Non-pigmented ciliary epithelial cell (primary cell): Measurements from ENCODE around the gene PTPRO.

Experiments
- DNase-seq: peaks from one replicate; pipeline ENCODE4 v3.0.0-alpha.2; 2010; ENCODE audit warnings: low read depth

The PTPRO gene

DNA sequence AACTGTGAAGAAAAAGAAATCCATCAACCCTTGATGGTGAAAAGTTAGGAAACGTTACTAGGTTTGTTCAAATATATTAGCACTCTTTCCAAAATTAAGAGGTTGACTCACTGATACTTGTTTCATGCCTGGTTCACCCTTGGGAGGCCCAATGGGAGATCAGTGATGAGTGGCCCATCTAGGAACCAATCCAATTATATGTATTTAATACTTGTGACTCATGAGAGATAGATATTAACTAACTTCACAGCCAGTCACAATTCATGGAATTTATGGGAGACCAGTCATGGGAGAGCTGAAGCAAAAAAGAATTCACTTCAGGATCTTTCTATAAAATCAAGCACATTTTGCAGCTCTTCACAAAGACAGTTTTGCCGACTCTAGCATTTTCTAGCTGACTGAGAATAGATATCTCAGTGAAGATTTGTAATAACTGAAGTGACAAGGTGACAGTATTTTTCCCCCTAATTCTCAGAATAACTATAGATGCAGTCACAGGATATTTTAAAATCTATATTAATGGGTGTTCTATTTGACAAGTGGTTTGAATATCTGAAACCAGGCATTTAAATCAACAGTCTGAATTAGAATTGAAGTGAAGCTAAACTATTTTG, 236.7 kb downstream of the PTPRO start:
- DNase-seq: no peak

DNA sequence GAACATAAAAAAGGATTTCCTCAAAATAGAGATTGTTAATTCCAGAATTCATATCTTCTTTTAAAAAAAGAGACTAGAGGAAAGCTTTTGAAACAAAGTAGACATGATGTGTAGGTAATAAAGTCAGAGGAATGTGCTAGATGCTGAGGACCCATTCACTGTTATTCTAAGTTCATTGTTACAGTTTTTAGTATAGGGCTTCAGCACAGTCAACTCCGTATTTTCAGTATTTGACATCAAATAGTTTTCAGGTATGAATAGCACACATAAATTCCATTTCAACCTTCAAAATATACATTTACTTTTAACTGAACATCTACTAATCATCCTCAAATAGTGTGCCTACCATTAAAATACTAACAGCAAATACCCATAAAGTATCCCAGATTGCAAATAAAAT, 239.1 kb downstream of the PTPRO start:
- no peak for DNase-seq

DNA sequence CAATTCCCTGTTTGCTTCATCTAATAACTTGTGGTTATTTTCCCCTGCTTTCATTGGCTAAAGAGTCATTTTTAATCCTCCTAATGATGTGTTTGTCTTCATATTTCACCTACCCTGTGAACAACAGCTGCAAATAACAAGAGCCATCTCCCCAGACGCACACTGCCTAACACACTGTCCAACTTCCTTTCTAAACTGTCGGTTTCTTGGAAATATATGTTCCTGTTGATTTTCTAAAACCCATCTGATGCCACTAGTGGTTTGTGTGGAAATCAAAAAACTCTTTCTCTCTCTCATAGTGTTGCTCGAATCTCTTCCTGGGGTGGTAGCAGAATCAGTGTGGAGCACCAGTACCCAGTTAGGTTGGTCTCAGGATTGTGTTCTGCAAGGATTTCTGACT, 240.0 kb downstream of the PTPRO start:
- no peak for DNase-seq

DNA sequence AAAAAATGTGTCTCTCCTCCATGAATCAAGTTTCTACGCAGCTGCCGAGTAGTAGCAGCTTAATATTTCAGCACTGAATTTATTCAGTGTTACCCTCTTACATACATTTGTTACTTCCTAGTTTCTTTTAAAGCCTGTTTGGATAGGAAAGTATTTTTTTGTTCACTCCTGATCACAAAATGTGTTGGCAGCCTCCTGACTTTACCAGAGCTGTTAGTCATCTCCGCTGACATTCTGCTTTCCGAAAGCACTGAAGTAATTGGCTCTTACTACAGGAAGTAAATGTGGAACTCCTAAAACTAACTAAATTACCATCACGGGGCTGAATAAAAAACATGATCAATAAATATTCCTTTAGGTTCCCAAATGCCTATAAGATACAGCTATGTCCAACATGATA, 241.4 kb downstream of the PTPRO start:
- no peak for DNase-seq

DNA sequence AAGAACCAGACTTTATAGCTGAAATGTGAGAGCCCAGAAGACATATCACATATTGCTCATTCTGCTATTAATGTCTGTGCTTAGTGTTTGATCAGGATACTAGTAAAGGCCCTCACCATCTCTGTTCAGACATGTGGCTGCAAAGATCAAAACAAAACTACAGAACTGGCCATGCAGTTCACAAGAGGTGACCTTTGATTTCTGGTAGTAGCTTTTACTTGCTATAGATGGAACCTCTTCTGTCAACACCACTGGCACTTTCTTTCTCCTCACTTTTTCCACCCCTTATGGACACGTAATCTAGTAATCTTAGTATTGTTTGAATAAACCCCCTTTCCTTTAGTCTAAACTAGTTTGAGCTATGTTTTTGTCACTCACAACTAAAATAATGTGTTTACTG, 252.0 kb downstream of the PTPRO start:
- no peak for DNase-seq

DNA sequence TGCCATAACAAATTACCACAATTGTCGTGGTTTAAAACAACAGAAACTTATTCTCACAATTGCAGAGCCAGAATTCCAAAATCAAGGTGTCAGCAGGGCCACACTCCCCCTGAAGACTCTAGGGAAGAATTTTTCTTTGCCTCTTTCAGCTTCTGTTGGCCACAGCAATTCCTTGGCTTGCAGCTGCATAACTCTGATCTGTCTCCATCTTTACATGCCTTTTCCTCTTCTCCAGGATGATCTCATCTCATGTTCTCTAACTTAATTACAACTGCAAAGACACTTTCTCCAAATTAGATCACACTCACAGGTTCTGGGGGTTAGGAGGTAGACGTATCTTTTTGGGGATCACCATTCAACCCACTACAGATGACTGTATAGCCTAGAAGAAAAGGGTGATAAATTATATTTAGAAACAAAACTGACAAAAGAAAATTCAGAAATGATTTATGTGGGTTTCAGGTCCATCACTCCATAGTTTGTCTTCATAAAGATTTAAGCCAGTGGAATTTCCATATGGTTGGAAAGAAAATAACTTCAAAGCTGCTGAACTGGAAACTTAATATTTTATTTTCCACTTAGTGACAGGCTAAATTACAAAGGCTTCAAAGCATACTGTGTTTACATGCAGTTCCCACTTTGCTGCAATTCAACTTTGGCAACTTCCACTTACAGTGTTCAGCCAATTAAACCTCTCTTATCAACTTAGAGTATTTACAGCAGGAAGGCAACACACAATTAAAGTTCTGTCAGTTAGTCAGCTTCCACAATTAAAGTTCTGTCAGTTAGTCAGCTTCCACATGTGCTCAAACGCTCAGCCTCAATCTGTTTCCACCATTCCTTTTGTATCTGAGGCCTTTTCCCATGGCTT, 253.6 kb downstream of the PTPRO start:
- no peak for DNase-seq

DNA sequence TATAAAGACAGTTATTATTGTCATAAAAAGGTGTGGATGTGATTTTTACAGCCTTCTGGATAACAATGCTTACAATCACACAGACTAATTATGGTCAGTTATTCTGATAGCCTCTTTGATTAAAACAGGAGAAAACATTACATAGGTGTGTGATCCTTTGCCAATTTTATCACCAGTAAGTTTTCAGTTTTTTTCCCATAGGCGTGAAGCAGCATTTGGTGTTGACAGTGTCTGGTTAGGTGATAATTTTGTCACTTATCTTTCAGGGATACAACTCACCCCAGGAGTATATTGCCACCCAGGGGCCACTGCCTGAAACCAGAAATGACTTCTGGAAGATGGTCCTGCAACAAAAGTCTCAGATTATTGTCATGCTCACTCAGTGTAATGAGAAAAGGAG, 258.1 kb downstream of the PTPRO start:
- DNase-seq: no peak

DNA sequence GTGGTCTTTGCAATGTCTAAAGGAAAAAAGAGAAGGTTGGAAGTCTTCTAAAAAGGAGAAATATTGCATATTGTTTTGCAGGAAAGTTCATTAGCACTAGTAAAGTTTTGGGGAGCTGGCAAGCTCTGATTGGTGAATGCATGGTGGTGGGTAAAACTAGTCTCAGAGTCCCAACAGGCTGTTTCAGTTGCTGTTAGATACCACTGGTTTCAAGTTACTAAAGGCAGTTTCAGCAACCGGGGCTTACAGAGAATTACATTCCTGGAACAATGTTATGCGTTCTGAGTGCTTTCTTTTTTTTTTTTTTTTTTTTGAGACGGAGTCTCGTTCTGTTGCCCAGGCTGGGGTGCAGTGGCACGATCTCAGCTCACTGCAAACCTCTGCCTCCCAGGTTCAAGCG, 258.7 kb downstream of the PTPRO start:
- DNase-seq: no peak

DNA sequence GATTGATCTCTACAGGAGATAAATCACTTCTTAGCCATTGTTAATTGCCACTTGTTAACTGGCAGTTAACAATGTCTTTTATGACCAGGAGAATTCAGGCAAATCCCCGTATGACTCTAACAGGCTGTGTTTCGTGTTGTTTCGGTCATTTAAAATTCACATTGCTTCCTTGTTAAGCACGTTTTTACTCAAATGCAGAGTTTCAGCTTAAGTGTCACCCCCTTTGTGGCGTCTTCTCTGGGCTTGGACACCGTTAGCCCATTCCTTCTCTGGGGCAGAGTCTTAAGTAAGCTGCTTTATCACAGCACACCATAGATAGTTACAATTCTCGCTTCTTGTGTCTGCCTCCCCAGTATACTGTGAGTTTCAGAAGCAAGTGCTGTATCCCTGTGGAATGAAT, 261.5 kb downstream of the PTPRO start:
- no peak for DNase-seq

DNA sequence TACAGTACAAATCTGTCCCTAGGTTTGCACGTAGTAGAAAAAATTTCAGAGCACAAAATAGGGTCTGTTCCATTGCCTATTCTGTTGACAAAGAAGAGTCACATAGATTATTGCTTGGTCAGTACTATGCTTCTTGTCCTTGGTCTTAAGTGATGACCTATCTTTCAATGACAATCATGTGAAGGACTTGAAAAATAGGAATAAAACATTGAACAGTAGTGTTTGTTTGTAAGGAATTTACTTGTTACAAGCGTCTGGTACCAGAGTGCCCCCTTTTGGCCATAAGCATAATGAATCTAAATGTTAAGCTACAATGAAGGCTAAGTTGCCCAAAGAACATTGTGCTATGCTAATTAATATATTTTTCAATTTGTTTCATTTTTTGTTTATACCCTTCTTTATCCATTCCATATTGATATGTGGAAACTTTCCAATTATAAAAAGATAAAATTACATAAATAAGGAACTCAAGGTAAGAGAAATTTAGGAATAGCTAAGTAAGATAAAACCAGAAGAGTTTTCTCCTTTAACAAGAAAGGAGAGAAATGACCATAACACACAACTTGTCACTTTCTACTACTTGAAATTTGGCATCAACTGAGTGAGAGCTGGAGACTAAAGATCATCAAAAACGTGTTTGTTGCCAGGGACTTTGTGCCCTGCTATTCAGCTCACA, 262.2 kb downstream of the PTPRO start:
- DNase-seq: peak; percentile 45

DNA sequence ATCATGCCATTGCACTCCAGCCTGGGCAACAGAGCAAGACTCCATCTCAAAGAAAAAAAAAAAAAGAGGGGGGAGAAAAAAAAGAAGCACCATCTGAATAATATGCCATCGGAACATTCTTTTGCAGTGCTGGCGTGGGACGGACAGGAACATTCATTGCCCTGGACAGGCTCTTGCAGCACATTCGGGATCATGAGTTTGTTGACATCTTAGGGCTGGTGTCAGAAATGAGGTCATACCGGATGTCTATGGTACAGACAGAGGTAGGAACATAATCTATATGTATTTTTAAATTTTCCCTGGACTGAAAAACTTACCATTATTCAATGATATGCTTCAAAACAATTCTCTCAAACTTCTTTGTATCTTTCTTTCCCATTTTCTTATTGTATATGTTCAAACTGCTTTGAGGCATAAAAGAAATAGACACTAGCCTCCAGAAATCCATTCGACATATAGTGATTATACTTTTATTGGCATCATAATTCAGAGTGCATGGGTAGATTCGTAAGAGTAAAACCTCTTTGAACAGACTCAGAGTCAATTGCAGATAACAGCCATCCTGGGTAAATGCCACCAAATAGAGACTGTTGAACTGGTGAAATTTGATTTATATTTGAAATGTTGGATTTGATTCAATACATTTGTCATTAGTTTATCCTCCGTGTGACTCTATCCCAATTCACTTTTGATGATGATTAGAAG, 267.2 kb downstream of the PTPRO start:
- DNase-seq: no peak

DNA sequence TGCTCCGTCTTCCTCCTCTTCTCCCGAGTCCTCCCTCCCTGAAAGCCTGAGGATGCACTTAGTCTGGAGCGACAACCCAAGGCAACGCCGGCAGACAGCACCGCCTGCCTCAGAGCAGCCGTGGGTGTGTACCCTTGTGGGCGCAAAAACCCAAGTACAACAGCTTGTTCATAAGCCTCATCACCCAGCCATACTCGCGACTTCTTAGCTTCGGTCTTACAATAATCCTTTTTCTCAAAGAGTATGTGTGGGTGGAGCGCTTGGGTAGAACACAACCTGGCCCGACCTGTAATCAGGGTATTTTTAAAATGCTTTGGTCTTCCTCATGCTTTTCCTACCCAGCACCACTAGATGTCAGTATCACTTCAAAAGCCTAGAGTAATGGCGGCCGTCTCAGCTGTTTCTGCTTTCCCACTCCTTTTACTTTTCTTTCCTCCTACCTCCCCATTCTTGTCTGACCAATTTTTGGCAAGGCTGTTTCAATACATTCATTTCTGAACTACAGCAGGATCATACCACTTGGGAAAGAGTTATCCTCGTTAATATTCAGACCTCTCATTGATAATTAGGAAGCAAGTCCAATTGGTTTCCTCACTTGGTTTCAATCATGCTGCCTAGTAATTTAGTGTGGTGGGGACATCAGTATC, 268.0 kb downstream of the PTPRO start:
- peak; percentile 37 for DNase-seq

DNA sequence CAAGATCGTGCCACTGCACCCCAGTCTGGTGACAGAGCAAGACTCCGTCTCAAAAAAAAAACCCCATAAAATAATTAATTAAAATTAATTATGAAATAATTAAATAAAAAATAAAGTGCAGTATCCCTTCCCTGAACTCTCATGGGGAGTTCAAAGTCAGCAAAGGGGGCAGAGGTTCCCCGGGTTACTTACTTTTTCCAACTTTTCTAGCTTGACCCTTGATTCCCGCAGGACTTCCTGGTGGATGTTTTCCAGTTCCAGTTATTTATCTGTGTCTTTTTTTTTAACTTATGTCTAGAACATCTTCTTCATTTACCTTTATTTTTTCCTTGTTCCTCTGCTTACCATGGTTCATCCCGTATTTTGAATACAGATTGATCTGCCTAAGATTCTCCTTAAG, 269.5 kb downstream of the PTPRO start:
- no peak for DNase-seq

DNA sequence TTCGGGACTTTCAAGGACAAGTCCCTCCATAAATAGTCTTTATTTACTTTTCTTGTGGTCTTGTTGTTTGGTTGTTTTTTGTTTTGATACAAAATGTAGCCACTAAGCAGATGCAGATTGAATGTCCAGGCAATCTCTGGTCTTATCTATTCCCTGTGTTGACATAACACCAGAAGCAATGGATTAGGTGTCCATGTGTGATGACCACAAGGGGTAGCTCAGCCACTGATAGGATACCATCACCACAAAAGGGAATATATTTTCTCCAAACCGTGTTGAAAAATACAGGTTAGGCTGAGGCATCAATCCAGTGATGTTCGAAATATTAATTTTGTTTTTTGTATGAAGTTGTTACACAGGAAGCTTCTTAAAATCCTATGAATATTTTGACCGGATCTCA, 270.6 kb downstream of the PTPRO start:
- DNase-seq: no peak

DNA sequence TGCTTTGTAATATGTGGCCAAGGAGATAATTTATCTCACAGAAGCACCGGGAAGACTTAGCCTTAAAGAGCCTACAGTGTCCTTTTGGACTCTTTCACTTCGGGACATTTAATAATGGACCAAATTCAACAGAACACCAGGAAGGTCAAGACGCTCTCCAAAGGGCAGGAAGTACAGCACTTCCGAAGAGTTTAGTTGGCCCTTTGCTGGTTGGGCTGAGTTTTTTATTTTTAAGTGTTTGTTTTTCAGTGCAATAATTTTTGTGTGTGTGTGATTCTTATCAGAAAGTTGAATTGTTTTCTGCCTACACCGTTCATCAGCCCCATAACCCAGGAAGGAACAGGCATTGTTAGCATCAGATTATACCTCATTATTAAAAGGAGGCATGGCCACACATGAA, 273.9 kb downstream of the PTPRO start:
- no peak for DNase-seq

DNA sequence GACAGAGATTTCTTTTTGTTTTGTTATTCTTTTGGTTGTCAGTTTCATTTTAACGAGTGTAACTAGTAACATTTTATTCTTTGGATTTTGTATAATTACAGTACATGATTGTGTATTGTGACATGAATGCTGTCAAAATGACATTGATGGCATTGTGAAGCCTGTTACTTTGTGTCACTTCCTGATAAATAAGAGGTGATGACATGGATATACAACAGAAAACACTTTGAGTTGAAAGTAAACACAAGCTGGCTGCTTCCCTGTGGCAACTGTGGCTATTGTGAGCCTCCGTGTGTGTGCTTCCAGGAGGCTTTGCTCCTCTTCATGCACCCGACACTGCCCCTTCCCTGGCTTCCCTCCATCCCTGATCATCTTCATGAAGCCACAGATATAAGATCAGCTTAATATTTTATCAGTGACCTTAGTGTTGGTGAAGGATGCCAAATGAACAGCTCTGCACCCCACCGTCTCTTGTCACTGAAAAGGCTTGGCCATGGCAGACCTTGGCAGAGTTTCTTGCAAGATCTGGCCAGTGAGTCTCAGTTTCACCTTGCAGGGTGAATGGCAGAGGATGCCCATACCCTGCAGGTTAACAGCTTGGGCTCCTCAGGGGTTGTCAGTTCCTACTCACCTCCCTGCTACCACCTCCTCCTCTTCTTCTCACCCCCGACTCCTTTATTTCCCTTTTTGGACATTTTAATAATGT, 275.0 kb downstream of the PTPRO start:
- no peak for DNase-seq

DNA sequence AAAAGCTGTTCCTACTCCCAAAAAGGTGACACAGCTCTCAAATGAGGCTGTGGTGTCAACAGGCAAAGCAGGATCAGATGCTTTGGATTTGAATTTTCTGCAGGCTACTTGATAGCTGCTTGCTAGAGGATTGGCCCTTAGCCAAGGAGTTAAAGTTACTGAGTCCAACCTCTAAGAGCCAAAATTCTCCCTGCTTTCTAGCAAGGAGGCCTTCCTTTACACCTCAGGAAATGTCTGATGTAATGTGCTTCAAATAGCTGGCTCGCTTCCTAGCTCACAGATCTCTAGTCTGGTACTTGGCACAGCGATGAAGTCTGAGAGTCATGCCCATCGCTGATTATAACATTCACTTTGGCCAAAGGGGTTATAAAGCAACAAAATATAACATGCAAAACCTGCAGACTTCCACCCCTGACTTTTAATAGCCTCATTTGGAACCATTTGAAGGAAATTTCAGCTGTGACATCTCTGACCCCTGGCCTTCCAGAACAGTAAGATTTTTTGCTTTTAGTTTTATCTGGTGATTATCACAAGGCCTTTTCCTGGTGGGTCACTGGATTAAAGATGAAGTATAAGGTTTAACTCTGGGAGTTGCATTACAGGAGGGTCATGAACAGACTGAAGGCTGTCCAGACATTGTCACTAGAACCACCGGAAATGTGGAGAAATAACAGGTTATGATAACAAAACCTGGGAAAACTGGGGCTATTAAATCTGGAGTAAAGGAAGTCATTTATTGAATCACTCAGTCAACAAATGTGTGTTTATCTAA, 277.1 kb downstream of the PTPRO start:
- DNase-seq: peak; percentile 60

DNA sequence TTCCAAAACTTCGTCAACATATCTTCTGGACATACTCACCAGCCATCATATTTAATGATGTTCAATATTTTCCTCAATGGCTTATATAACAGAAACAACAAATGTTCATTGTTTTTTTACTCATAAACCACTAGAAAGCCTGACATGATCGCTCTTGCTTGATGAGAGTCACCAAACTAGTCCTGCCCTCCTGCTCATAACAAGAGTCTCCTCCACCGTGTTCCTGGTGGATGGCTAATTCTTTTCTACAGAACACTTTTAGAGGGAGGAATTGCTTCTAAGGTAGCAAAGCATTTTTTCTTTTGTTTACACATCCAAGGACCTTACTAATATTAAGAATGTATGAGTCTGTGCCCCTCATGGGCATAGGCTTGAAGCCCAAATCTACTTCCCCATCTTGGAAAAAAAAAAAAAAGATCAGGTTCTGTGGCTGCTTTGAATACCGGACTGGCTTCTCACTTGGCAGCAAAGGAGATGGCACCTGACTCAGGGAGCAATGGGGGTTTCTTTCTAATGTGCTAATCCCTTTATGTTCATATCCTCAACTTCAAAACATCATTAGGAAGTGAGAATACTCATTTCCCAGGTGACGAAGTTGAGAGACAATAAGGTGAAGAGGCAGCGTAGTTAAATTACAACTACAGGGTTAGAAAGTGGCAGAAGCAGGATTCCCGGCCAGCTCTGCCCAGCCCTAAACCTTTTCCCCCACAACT, 278.1 kb downstream of the PTPRO start:
- DNase-seq: no peak

DNA sequence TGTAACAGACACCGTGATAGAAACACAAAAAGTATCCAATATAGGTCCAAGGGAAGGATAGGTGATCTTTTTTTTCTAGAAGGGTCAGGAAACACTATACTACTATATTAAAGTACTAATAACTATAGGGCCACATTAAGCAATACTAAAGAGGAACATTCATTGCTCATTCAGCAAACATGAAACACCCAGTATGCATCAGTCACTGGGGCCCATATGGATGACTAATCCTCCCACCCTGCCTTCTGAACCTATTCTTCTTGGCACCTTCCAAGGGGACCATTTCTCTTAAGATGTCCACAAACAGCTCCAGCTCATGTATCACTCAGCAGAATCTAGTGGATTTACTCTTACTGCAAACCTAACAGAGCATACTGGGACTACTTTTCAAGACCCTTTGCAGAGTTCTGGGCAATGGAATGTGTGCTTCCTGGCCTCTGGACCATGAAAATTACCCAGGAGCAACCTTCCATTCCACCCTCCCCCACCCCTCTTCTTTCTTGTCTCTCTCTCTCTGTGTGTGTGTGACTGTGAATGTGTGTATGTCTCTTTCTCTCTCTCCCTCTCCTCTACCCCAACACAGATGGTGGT, 279.0 kb downstream of the PTPRO start:
- peak; percentile 62 for DNase-seq
